Skin epidermis (tissue), 12 donors: ENCODE measurements around the gene ST6GALNAC5.

Experiments used
- H3K27ac ChIP-seq, 21 experiments: fragments of 200-600 bp; sonication (generic) in 11 of 21; one replicate each; pipeline ENCODE4 v1.5.0; 2020; ENCODE audit warnings: mild to moderate bottlenecking in 3 of 21, inconsistent platforms in 2 of 21, moderate library complexity in 2 of 21
- H3K4me3 ChIP-seq, 7 experiments: fragments of 200-600 bp; sonication (generic) in 2 of 7; one replicate each; pipeline ENCODE4 v1.5.0; 2020; ENCODE audit warnings: inconsistent platforms in 2 of 7, mild to moderate bottlenecking in 2 of 7, moderate library complexity in 1 of 7

Gene ST6GALNAC5

GRCh38 chr1:76989976-76990375 is 122.7 kb downstream of the ST6GALNAC5 start:
- Histone ChIP-seq H3K27ac (no peak overlapping the region), H3K4me3 (no peak overlapping the region)

- Histone ChIP-seq H3K27ac (no peak overlapping the region), H3K4me3 (no peak overlapping the region)
Observed at GRCh38 chr1:76993036-76993435, 125.8 kb downstream of the ST6GALNAC5 start.

DNA sequence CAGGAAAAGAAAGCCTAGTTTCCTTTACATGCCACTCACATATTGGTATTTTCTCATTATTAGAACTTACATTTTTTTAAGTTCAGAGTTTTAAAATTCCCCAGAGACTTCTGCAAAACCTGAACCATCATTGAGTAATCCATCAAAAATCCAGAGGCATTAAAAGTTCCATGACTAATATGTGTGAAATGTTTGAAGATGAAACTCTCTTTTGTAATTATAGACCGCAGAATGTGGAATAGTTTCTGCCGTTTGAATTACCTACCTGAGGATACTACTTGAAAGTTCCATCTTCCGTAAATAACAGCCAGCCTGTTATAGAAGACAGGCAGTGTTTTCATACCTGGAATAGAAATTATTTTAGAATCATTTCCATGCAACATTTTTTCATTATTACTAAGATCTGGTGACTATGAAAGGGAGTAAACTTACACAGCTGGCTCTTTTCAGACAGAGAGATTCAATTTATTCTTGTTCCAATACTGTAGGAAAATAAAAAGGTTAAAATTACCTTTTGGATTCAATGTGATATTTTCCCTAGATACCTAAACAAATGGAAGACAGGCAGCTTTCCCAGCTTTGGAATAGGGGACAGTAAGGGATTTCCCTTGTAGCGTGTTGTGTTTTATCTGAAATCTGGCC is 131.4 kb downstream of the ST6GALNAC5 start:
- Histone ChIP-seq H3K27ac (no peak overlapping the region), H3K4me3 (no peak overlapping the region)

- Histone ChIP-seq H3K4me3 (no peak overlapping the region), H3K27ac (no peak overlapping the region)
Observed at GRCh38 chr1:77007675-77008074, 140.4 kb downstream of the ST6GALNAC5 start.

DNA sequence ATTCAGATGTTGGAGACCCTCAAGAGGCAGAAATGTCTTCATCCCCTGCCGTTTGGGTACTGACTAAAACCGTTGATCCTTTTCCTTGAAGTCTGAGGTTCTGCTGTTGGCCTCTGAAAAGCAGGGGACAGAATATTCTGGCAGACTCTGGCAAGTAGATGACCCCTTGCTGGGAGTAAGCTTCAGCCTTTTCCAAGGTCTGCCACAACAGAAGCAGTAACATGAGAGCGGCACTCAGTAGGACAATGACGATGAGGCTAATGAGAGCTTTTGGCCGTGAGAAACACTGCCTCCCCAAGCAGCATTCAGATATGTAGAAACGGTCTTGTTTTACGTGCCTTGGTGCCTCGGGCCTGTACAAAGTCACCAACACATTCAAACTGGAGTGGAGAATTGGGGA is 143.7 kb downstream of the ST6GALNAC5 start:
- H3K27ac ChIP-seq, result no peak overlapping the region
- no peak overlapping the region for H3K4me3 ChIP-seq

DNA sequence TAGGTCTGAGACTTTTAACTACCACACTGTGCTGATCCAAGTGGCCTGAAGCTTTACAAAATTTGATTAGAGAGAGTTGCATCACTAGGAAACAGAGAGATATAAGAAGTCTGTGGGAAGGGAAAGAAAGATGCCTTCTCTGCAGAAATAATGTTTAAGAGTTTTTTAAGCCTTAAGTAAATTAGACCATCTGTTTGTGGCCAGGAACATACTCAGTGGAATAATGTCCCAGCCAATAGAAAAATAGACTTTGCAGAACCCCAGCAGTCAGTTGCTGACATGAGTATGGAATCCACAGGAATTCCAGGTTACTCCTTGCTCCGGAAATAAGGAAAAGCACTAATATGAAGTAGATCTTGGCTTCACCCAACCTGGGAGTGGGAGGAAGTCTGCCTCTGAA is 144.8 kb downstream of the ST6GALNAC5 start:
- H3K27ac ChIP-seq, result no peak overlapping the region
- H3K4me3 ChIP-seq, result no peak overlapping the region

DNA sequence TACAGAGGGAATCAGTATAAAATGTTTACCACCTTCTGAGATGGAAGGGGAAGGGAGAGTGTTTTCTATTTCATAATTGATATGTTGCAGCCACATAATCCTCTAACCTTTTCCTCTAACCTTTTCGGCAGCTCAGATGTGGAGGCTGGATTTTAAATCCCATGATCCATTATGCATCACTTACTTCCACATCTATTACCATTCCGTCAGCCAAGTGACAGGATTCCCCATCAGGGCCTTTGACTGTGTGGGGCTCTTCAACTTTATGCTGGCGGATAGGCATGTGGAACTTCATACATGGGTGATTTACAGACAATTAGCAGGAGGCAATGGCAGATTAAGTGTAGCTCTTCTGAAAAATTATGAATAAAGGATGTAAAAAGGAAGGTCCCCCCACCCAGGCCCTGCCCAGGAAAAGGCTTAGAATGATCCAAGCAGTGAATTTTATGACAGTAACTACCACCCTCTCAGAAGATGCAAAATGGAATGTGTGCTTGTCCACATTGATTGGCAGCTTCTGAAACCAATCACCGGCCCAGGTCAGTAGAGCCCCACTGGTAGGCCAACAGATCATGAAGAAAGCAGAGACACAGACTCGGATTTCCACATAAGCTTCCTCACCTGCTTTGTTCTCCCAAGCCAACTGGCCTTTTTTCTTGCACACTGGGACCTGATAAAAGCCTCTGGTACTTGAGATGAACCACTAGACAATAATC is 147.0 kb downstream of the ST6GALNAC5 start:
- no peak overlapping the region for H3K4me3 ChIP-seq
- H3K27ac ChIP-seq, result no peak overlapping the region

- H3K27ac ChIP-seq, result no peak overlapping the region
- H3K4me3 ChIP-seq, result no peak overlapping the region
Observed at GRCh38 chr1:77015748-77016341, 148.6 kb downstream of the ST6GALNAC5 start.

DNA sequence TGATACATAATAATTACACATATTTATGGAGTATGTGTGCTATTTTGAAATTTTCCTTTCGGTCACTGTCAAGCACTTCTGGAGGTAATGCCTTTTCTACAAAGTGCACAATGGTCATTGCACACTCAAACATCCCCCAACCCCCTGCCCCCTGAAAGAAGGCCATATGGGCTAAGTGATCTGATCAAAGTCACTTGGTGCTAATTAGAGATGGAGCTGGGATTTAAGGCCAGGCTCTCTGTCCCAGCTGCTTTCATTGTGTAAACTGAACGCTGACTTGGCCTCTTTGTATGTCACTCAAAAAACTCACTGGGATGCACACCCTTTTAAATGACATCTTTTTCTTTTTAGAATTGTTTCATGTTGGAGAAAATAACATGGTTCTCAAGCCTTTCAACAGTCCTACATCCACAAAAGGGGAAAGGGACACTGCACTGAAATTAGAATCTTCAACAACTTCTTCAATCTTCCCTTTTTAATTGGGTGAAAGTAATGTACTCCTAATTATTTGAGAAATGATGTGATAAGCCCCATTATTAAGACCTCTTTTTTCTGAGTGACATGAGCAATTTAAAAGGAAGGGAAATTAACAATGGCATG is 149.2 kb downstream of the ST6GALNAC5 start:
- H3K27ac ChIP-seq, result no peak overlapping the region
- H3K4me3 ChIP-seq, result no peak overlapping the region

GRCh38 chr1:77018311-77018710 is 151.0 kb downstream of the ST6GALNAC5 start:
- H3K4me3 ChIP-seq, result no peak overlapping the region
- H3K27ac ChIP-seq, result no peak overlapping the region

- H3K27ac ChIP-seq, result no peak overlapping the region
- no peak overlapping the region for H3K4me3 ChIP-seq
Observed at GRCh38 chr1:77018761-77019160, 151.5 kb downstream of the ST6GALNAC5 start.

- Histone ChIP-seq H3K27ac (no peak overlapping the region), H3K4me3 (no peak overlapping the region)
Observed at GRCh38 chr1:77021732-77022131, 154.5 kb downstream of the ST6GALNAC5 start.

GRCh38 chr1:77024500-77024899 is 157.2 kb downstream of the ST6GALNAC5 start:
- H3K27ac ChIP-seq, result no peak overlapping the region

GRCh38 chr1:77025599-77025998 is 158.3 kb downstream of the ST6GALNAC5 start:
- no peak overlapping the region for H3K4me3 ChIP-seq

More at GRCh38 chr1:77024500-77024899, 157.2 kb downstream of the ST6GALNAC5 start:
- H3K4me3 ChIP-seq, result no peak overlapping the region

GRCh38 chr1:77026135-77026534 is 158.9 kb downstream of the ST6GALNAC5 start:
- no peak overlapping the region for H3K27ac ChIP-seq
- H3K4me3 ChIP-seq, result no peak overlapping the region

More at GRCh38 chr1:77025599-77025998, 158.3 kb downstream of the ST6GALNAC5 start:
- no peak overlapping the region for H3K27ac ChIP-seq

DNA sequence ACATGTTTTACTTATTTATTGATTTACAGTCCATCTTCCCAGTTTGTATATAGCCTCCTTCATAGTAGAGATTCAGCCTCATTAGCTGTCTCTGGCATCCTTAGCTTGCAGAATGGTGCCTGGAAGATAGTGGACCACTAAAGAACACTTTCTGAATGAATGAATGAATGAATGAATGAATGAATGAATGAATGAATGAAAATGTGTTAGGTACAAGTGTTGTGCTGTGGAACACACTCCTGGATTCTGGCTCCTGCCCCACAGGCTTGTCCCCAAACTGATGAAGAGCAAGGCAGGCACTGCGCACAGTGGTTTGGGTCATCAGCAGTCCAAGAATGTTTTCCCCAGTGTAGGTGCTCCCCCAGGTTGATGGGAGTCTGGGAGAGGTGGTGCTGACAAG is 159.4 kb downstream of the ST6GALNAC5 start:
- Histone ChIP-seq H3K4me3 (no peak overlapping the region), H3K27ac (no peak overlapping the region)

- no peak overlapping the region for H3K27ac ChIP-seq
- H3K4me3 ChIP-seq, result no peak overlapping the region
Observed at GRCh38 chr1:77027847-77028246, 160.6 kb downstream of the ST6GALNAC5 start.

DNA sequence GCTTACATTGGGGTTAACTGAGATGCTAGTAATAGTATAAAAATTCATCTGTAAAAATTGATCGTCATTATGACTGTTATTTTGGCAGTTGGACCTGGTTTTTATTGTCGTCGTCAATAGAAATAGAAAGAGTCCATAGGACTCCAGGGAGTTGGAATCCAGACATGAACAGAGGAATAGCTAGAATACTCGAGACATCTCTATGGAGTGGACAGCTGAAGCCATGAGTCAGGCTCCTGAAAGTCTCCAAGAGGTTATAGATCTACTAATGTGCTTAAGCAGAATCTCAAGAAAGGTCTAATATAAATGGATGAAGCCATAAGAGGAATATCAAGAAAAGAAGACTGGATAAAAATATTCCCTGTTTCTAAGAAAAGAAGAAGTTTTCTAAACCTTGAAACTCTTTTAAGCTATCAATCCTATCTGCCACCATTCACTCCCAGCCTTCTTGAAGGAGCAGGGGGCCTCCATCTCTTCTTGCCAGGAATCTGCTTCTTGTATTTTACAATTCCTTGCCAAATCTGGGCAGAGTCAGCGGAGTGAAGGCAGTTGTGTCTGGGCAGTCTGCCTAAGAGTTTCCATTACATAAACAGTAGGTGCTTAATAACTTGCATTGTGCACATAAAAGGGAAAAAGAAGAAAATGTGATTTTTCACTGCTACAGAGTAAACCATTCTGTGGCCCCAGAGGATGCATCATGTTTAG is 163.3 kb downstream of the ST6GALNAC5 start:
- no peak overlapping the region for H3K4me3 ChIP-seq
- no peak overlapping the region for H3K27ac ChIP-seq

- H3K4me3 ChIP-seq, result no peak overlapping the region
- no peak overlapping the region for H3K27ac ChIP-seq
Observed at GRCh38 chr1:77031106-77031662, 163.9 kb downstream of the ST6GALNAC5 start.

GRCh38 chr1:77036560-77036959 is 169.3 kb downstream of the ST6GALNAC5 start:
- Histone ChIP-seq H3K4me3 (no peak overlapping the region), H3K27ac (no peak overlapping the region)
